GM18909 (cell line): Measurements from ENCODE around the gene ITPR1.

Source experiments
- ATAC-seq: cut with Tn5 transposase; IDR thresholded peaks from one replicate; pipeline ENCODE4 v1.9.1; 2021; ENCODE audit warnings: mild to moderate bottlenecking; ENCODE audit not compliant: unreplicated experiment, poor library complexity

Gene ITPR1

GRCh38 chr3:4856564-4856963, 363.4 kb downstream of the ITPR1 start:
- ATAC-seq = no peak

GRCh38 chr3:4856986-4857385, 363.8 kb downstream of the ITPR1 start:
- ATAC-seq = no peak

GRCh38 chr3:4859788-4860187, 366.6 kb downstream of the ITPR1 start:
- no peak for ATAC-seq

- no peak for ATAC-seq
These were observed 369.8 kb downstream of the ITPR1 start for GRCh38 chr3:4862973-4863372.

- ATAC-seq = no peak
These were observed 371.4 kb downstream of the ITPR1 start for GRCh38 chr3:4864503-4864902.

GRCh38 chr3:4865714-4866113, 372.6 kb downstream of the ITPR1 start:
- no peak for ATAC-seq

- no peak for ATAC-seq
These were observed 373.7 kb downstream of the ITPR1 start for GRCh38 chr3:4866866-4867265.

- no peak for ATAC-seq
These were observed 384.1 kb downstream of the ITPR1 start for GRCh38 chr3:4877173-4877787.

- ATAC-seq = no peak
These were observed 387.7 kb downstream of the ITPR1 start for GRCh38 chr3:4880850-4881249.

GRCh38 chr3:4882548-4882947, 389.4 kb downstream of the ITPR1 start:
- no peak for ATAC-seq

GRCh38 chr3:4883011-4883410, 389.9 kb downstream of the ITPR1 start:
- ATAC-seq = no peak

- ATAC-seq = no peak
These were observed 391.7 kb downstream of the ITPR1 start for GRCh38 chr3:4884888-4885287.

GRCh38 chr3:4885316-4885715, 392.2 kb downstream of the ITPR1 start:
- no peak for ATAC-seq

GRCh38 chr3:4886448-4886847, 393.3 kb downstream of the ITPR1 start:
- no peak for ATAC-seq

GRCh38 chr3:4887177-4887576, 394.0 kb downstream of the ITPR1 start:
- no peak for ATAC-seq

- ATAC-seq = peak; percentile 91
These were observed 396.0 kb downstream of the ITPR1 start for GRCh38 chr3:4888913-4889846.

- ATAC-seq = no peak
These were observed 396.7 kb downstream of the ITPR1 start for GRCh38 chr3:4889896-4890295.

- no peak for ATAC-seq
These were observed 401.9 kb downstream of the ITPR1 start for GRCh38 chr3:4894891-4895530.

- no peak for ATAC-seq
These were observed 402.7 kb downstream of the ITPR1 start for GRCh38 chr3:4895838-4896237.
